ENCODE data around the gene SNX30. TPM values are rescaled to one million over a fixed set of nuclear protein-coding genes. Genes with fewer than 3 reads are reported as not detected.

SNX30 gene
- total RNA-seq, 1 experiment from 2014 or later, result 6.9 TPM

GRCh38 chr9:112838342-112838741 lies 87.8 kb downstream of the SNX30 start:
- ChIA-PET CTCF (no interaction called here), POLR2A (no interaction called here)
- no peak for ATAC-seq

GRCh38 chr9:112839331-112839730 lies 88.8 kb downstream of the SNX30 start:
- ChIA-PET POLR2A (no interaction called here), CTCF (no interaction called here)
- intact Hi-C loops (cut with micrococcal nuclease; ENCODE audit: unreplicated experiment), result no loop called here
- Histone ChIP-seq H3K9me3 (ENCODE audit: control insufficient read depth, insufficient read depth, low read depth, low read length) (no peaks in the 10 kb centered on the region), H3K4me3 (ENCODE audit: low read depth in 2 of 2, low read length in 2 of 2) (no peak overlapping the region), H3K36me3 (ENCODE audit: control insufficient read depth, insufficient read depth, low read length) (no peaks in the 10 kb centered on the region), H3K4me1 (ENCODE audit: control insufficient read depth, insufficient read depth, low read length) (no peaks in the 10 kb centered on the region), H3K27me3 (ENCODE audit: control insufficient read depth, insufficient read depth, low read length) (no peaks in the 10 kb centered on the region), H3K27ac (ENCODE audit: low read length) (no peak overlapping the region)
- DNase-seq (ENCODE audit: low read depth, low spot score) (no peak), ATAC-seq (no peak)
- in situ Hi-C loops (cut with HindIII; ENCODE audit: low pct_unique_long_range_greater_than_20kb, low sequenced_read_pairs), result no loop called here
- BruUV-seq (replicated peaks), result no TSS peak
- TF ChIP-seq TCF7L2 (IDR thresholded peaks at IDR 0.05; ENCODE audit: low read depth, low read length), result no peak
- no peak for TF ChIP-seq REST (IDR thresholded peaks at IDR 0.05; ENCODE audit: insufficient read depth in 1 of 2, low read depth in 2 of 2, low read length in 1 of 2)

More at GRCh38 chr9:112838342-112838741, 87.8 kb downstream of the SNX30 start:
- no peak for DNase-seq (ENCODE audit: low read depth, low spot score)
- Histone ChIP-seq H3K36me3 (ENCODE audit: control insufficient read depth, insufficient read depth, low read length) (no peaks in the 10 kb centered on the region), H3K4me1 (ENCODE audit: control insufficient read depth, insufficient read depth, low read length) (no peaks in the 10 kb centered on the region), H3K27me3 (ENCODE audit: control insufficient read depth, insufficient read depth, low read length) (no peaks in the 10 kb centered on the region), H3K4me3 (ENCODE audit: low read depth in 2 of 2, low read length in 2 of 2) (no peak overlapping the region), H3K9me3 (ENCODE audit: control insufficient read depth, insufficient read depth, low read depth, low read length) (no peaks in the 10 kb centered on the region), H3K27ac (ENCODE audit: low read length) (no peak overlapping the region)
- intact Hi-C loops (cut with micrococcal nuclease; ENCODE audit: unreplicated experiment) (no loop called here), in situ Hi-C loops (cut with HindIII; ENCODE audit: low pct_unique_long_range_greater_than_20kb, low sequenced_read_pairs) (no loop called here)
- no TSS peak for BruUV-seq (replicated peaks)
- TF ChIP-seq SIN3A (IDR thresholded peaks at IDR 0.05; ENCODE audit: borderline replicate concordance, insufficient read depth, low read depth, low read length) (no peak), CTCF (IDR thresholded peaks at IDR 0.05) (no peak), POLR2AphosphoS5 (IDR thresholded peaks at IDR 0.05; ENCODE audit: low read depth, low read length) (no peak), TCF7L2 (IDR thresholded peaks at IDR 0.05; ENCODE audit: low read depth, low read length) (no peak), REST (IDR thresholded peaks at IDR 0.05; ENCODE audit: insufficient read depth in 1 of 2, low read depth in 2 of 2, low read length in 1 of 2) (no peak)

Measured in Panc1 (cell line).